Smooth muscle cell (in vitro differentiated cells): ENCODE data around the gene PRKCE. TPM values are rescaled to one million over a fixed set of nuclear protein-coding genes. Genes with fewer than 3 reads are reported as not detected.

Experiments used
- DNase-seq: peaks from one replicate; lab custom pipeline; 2025; ENCODE audit not compliant: unreplicated experiment; lab: John Stamatoyannopoulos, UW
- H2AFZ ChIP-seq: fragments of 200-600 bp; sonication (generic); 2 replicates; pipeline ENCODE4 v1.6.0; 2016; ENCODE audit warnings: antibody characterized with exemption, low read depth, mild to moderate bottlenecking
- H3F3A ChIP-seq: fragments of 200-600 bp; sonication (generic); 2 replicates; pipeline ENCODE4 v1.6.0; 2017; ENCODE audit warnings: antibody characterized with exemption, low read depth
- H3K27ac ChIP-seq: fragments of 200-600 bp; sonication (generic); 2 replicates; pipeline ENCODE4 v1.5.1; 2016; ENCODE audit warnings: low read depth, mild to moderate bottlenecking
- H3K27me3 ChIP-seq: fragments of 200-600 bp; sonication (generic); 2 replicates; pipeline ENCODE4 v1.6.1; 2016; ENCODE audit warnings: low read depth, mild to moderate bottlenecking
- H3K36me3 ChIP-seq: fragments of 200-600 bp; sonication (generic); 2 replicates; pipeline ENCODE4 v1.5.1; 2016; ENCODE audit warnings: low read depth
- H3K4me1 ChIP-seq: fragments of 200-600 bp; sonication (generic); 2 replicates; pipeline ENCODE4 v1.5.1; 2016; ENCODE audit warnings: low read depth
- H3K4me2 ChIP-seq: fragments of 200-600 bp; sonication (generic); 2 replicates; pipeline ENCODE4 v1.6.0; 2016; ENCODE audit warnings: mild to moderate bottlenecking
- H3K4me3 ChIP-seq: fragments of 200-600 bp; sonication (generic); 2 replicates; pipeline ENCODE4 v1.5.1; 2016; ENCODE audit warnings: mild to moderate bottlenecking
- H3K79me2 ChIP-seq: fragments of 200-600 bp; sonication (generic); 2 replicates; pipeline ENCODE4 v1.6.0; 2016; ENCODE audit warnings: low read depth, mild to moderate bottlenecking
- H3K9ac ChIP-seq: fragments of 200-600 bp; sonication (generic); 2 replicates; pipeline ENCODE4 v1.6.0; 2016; ENCODE audit warnings: low read depth
- H3K9me3 ChIP-seq: fragments of 200-600 bp; sonication (generic); replicated peaks from 2 replicates; pipeline ENCODE4 v1.5.1; 2016; ENCODE audit warnings: low read depth
- H4K20me1 ChIP-seq: fragments of 200-600 bp; sonication (generic); 2 replicates; pipeline ENCODE4 v1.6.0; 2016; ENCODE audit warnings: low read depth
- CTCF ChIP-seq: fragments of 200-600 bp; sonication (generic); IDR thresholded peaks from 2 replicates; pipeline ENCODE4 v1.5.1; 2017; ENCODE audit warnings: borderline replicate concordance, mild to moderate bottlenecking, antibody characterized with exemption; ENCODE audit not compliant: insufficient read depth, poor library complexity, severe bottlenecking
- WGBS: methylation state at CpG from one replicate; pipeline ENCODE4 v1.1.7; 2016; ENCODE audit warnings: low lambda C conversion rate; 5-methylcytosine and 5-hydroxymethylcytosine counted together
- polyA plus RNA-seq: library from polyadenylated mRNA; unstranded; fragments of >200 nt; fragmentation: Nextera tagmentation; extraction: Ambion mirVana; gene quantifications from 2 replicates; pipeline ENCODE4 v1.2.1, GENCODE V29; 2016
- total RNA-seq: library from RNA; depleted of rRNA; stranded (reverse); fragments of >200 nt; gene quantifications from 2 replicates; pipeline ENCODE4 v1.2.3, GENCODE V29; 2014

Gene PRKCE
- total and polyA plus RNA-seq, 2 experiments from 2014 or later = 20.6 to 29.1 TPM

GRCh38 chr2:45653122-45653913 is 1.8 kb downstream of the PRKCE start:
- 47% methylated on average over 5 of the region's 5 CpGs for WGBS
- H3K27ac ChIP-seq = peak overlapping the region; percentile 47
- TF ChIP-seq CTCF = no peak

GRCh38 chr2:45654250-45654649 is 2.8 kb downstream of the PRKCE start:
- WGBS = 100% methylated on average over 3 of the region's 3 CpGs
- no peak overlapping the region for H2AFZ ChIP-seq
- peaks cover 4% of the 10 kb centered on the region for H3F3A ChIP-seq
- H3K9me3 ChIP-seq = no peaks in the 10 kb centered on the region
- H3K4me2 ChIP-seq = peak overlapping the region; percentile 91
- no peak overlapping the region for H3K27ac ChIP-seq
- H3K27me3 ChIP-seq = no peaks in the 10 kb centered on the region
- peaks cover 67% of the 10 kb centered on the region for H4K20me1 ChIP-seq
- H3K4me1 ChIP-seq = peaks cover 8% of the 10 kb centered on the region
- no peak overlapping the region for H3K9ac ChIP-seq
- TF ChIP-seq CTCF = no peak
- H3K4me3 ChIP-seq = no peak overlapping the region
- no peaks in the 10 kb centered on the region for H3K36me3 ChIP-seq
- DNase-seq = no peak
- peaks cover 80% of the 10 kb centered on the region for H3K79me2 ChIP-seq

More at GRCh38 chr2:45653122-45653913, 1.8 kb downstream of the PRKCE start:
- Histone ChIP-seq H3K27me3 (no peaks in the 10 kb centered on the region), H2AFZ (no peak overlapping the region), H3K36me3 (no peaks in the 10 kb centered on the region), H3K4me1 (peaks cover 11% of the 10 kb centered on the region), H3K4me2 (peak overlapping the region; percentile 91), H3K79me2 (peaks cover 71% of the 10 kb centered on the region), H3K4me3 (peak overlapping the region; percentile 73), H4K20me1 (peaks cover 60% of the 10 kb centered on the region), H3K9me3 (no peaks in the 10 kb centered on the region), H3K9ac (peak overlapping the region; percentile 43), H3F3A (peaks cover 4% of the 10 kb centered on the region)
- DNase-seq = no peak

- no peak for DNase-seq
- Histone ChIP-seq H3F3A (no peaks in the 10 kb centered on the region), H3K36me3 (no peaks in the 10 kb centered on the region), H3K4me3 (no peak overlapping the region), H3K4me2 (no peak overlapping the region), H3K79me2 (peaks cover 99% of the 10 kb centered on the region), H3K27me3 (no peaks in the 10 kb centered on the region), H3K9ac (no peak overlapping the region), H3K4me1 (peaks cover 8% of the 10 kb centered on the region), H3K9me3 (no peaks in the 10 kb centered on the region), H3K27ac (no peak overlapping the region), H4K20me1 (peaks cover 83% of the 10 kb centered on the region), H2AFZ (no peak overlapping the region)
- TF ChIP-seq CTCF = no peak
- 85% methylated on average over 2 of the region's 2 CpGs for WGBS
These were observed 10.4 kb downstream of the PRKCE start for GRCh38 chr2:45661828-45662227.
